Endothelial cell of umbilical vein (primary cell): ENCODE data around the gene STX16.

ENCODE experiments used
- CTCF ChIP-seq, 2 donors: IDR thresholded peaks; 1 replicate in 1 of 2; 2 replicates in 1 of 2; pipeline ENCODE4 v1.5.1; 2011; ENCODE audit warnings: low read length in 2 of 2, mild to moderate bottlenecking in 2 of 2, moderate library complexity in 2 of 2, control low read depth in 1 of 2, inconsistent platforms in 1 of 2, low read depth in 1 of 2; ENCODE audit not compliant: insufficient read depth in 1 of 2; ENCODE audit errors: extremely low read depth in 1 of 2
- EZH2 ChIP-seq: IDR thresholded peaks from 2 replicates; pipeline ENCODE4 v1.6.1; 2012; ENCODE audit warnings: borderline replicate concordance, low read depth, mild to moderate bottlenecking, moderate library complexity, low read length, inconsistent platforms; ENCODE audit not compliant: severe bottlenecking
- FOS ChIP-seq: IDR thresholded peaks from 2 replicates; pipeline ENCODE4 v1.6.1; 2011; ENCODE audit warnings: mild to moderate bottlenecking, low read length, moderate library complexity, borderline replicate concordance; ENCODE audit not compliant: insufficient read depth
- POLR2A ChIP-seq: IDR thresholded peaks from 2 replicates; pipeline ENCODE4 v1.6.1; 2012; ENCODE audit warnings: low read depth, mild to moderate bottlenecking, control low read depth, low read length
- POLR2AphosphoS5 ChIP-seq: IDR thresholded peaks from 2 replicates; pipeline ENCODE4 v1.6.1; 2012; ENCODE audit warnings: low read depth, mild to moderate bottlenecking, control low read depth, low read length, moderate library complexity; ENCODE audit not compliant: insufficient read depth

GRCh38 chr20:58706150-58706892 is 55.2 kb downstream of the STX16 start:
- no peak for TF ChIP-seq FOS
- TF ChIP-seq CTCF (IDR thresholded peaks at IDR 0.05; ENCODE audit: extremely low read depth in 1 of 2, insufficient read depth in 1 of 2, low read depth in 1 of 2, low read length in 2 of 2) = no peak
- no peak for TF ChIP-seq POLR2A
- TF ChIP-seq EZH2 = no peak
- TF ChIP-seq POLR2AphosphoS5 = no peak
